Measurements from ENCODE around the gene CCR3.

Gene CCR3

DNA sequence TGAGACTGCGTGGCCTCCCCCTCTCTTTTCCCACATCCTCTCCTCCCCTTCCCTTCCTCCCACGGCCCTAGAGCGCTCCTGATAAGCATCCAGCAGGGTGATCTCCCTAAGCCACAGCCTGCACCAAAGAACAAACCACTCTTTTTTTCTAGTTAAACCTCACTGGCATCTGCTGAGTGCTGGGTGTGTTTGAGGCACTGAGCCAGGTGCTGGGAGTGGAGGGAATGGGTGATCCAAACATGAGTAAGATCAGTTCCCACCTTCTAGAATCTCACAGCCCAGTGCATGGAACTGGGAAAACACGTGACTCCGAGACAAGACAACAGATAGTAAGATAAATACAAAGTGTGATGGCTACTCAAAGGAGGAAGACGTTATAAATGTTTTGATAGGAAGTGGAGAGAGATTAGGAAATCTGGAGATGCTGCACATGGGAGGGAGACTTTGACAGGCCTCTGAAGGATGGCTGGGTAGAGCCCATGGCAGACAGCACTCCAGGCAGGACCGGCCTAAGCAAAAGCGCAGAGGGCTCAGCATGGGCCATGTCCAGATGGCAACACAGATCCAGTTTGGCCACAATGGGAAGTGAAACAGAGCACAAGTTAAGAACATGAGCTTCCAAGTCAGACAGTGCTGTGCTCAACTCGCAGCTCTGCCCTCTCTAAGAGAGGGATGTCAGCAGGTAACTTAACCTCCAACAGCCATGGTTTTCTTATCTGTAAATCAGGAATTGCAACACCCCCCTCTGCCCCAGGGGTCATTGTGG lies 55.6 kb downstream of the CCR3 start:
- no peak for DNase-seq (ENCODE audit: low read depth, low spot score)

GRCh38 chr3:46298871-46299607 lies 56.8 kb downstream of the CCR3 start:
- no peak for DNase-seq (ENCODE audit: low read depth, low spot score)

GRCh38 chr3:46299608-46300460 lies 57.6 kb downstream of the CCR3 start:
- no peak for DNase-seq (ENCODE audit: low read depth, low spot score)

DNA sequence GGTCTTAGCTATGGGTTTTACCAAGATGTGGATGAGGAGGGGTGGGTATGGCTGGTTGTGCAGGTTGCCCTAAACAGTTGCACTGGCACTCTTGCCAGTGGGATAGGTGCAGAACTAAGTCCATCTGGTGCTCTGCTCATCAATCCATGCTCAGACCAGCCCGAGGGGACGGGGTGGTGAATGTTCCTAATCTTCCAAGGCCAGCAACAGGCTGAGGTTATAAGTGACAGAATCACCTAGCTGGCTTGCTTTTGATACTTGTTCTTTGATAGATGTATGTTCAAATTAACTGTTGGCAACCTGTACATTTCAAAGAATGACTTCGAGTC lies 58.2 kb downstream of the CCR3 start:
- DNase-seq (ENCODE audit: low read depth, low spot score) = no peak

- no peak for DNase-seq (ENCODE audit: low read depth, low spot score)
These were observed 59.0 kb downstream of the CCR3 start for GRCh38 chr3:46301122-46301835.

GRCh38 chr3:46303240-46303639 lies 61.0 kb downstream of the CCR3 start:
- no peak for DNase-seq (ENCODE audit: low read depth, low spot score)

DNA sequence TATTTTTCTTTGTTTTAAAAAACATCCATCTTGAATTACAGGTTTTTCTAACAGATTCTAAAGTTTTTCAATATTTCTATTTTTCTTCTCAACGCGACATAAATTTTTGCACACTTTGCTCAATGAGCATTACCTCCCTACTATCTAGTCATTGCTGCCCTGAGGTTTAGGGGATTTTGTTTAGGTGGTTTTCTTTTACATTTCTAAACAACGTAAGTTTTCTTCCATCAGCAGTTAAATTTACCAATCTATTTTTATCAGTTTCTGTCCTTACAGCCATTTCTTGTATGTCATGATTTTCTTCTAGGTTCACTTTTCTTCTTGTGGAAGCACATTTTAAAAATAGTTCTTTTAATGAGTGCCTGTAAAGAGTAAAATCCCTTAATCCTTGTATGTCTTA lies 62.5 kb downstream of the CCR3 start:
- DNase-seq (ENCODE audit: low read depth, low spot score) = no peak

DNA sequence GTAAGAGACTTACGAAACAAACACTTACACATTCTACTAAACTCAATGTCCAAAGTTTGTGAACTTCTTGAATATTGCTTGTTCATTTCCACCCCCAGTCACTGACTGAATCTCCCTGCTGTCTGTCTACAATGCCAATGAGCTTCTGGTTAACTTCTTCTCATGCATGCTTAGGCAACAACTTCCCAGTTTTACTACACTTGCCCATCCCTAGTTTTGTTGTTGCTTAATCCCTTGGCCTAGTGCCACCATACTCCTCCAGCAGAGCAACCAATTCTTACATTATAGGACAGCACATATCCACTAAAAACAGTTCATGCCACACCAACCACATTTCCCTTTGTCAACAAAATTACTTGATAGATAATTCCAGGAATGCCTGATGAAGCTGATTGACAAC lies 70.7 kb downstream of the CCR3 start:
- no peak for DNase-seq (ENCODE audit: low read depth, low spot score)

- DNase-seq (ENCODE audit: low read depth, low spot score) = no peak
These were observed 72.3 kb downstream of the CCR3 start for GRCh38 chr3:46314517-46314916.

GRCh38 chr3:46316206-46316605 lies 73.9 kb downstream of the CCR3 start:
- no peak for DNase-seq (ENCODE audit: low read depth, low spot score)

Data from ELF-1 (cell line).